SU-DHL-6 (cell line): ENCODE measurements around the gene SETBP1.

Source experiments
- H2AFZ ChIP-seq: fragments of 200-600 bp; sonication (generic); 2 replicates; pipeline ENCODE4 v1.6.1; 2014; ENCODE audit warnings: low read depth, mild to moderate bottlenecking, moderate library complexity, mixed read lengths, antibody characterized with exemption, low read length; ENCODE audit not compliant: severe bottlenecking
- H3F3A ChIP-seq: fragments of 200-600 bp; shearing (Covaris generic); 2 replicates; pipeline ENCODE4 v1.6.0; 2016; ENCODE audit warnings: antibody characterized with exemption, mild to moderate bottlenecking; ENCODE audit not compliant: insufficient read depth
- H3K27ac ChIP-seq: fragments of 200-600 bp; sonication (generic); 2 replicates; pipeline ENCODE4 v1.5.1; 2016; ENCODE audit warnings: low read depth, mild to moderate bottlenecking, low read length, moderate library complexity, mixed read lengths
- H3K27me3 ChIP-seq: fragments of 200-600 bp; sonication (generic), shearing (Covaris generic); 2 replicates; pipeline ENCODE4 v1.6.0; 2014; ENCODE audit warnings: mild to moderate bottlenecking, low read length
- H3K36me3 ChIP-seq: fragments of 200-600 bp; sonication (generic); 2 replicates; pipeline ENCODE4 v1.6.1; 2014; ENCODE audit warnings: mild to moderate bottlenecking, low read length, mixed read lengths
- H3K4me2 ChIP-seq: fragments of 300-600, 200-600 bp; shearing (Covaris generic), sonication (generic); 2 replicates; pipeline ENCODE4 v1.6.0; 2014; ENCODE audit warnings: low read length, low read depth, mild to moderate bottlenecking; ENCODE audit not compliant: poor library complexity, severe bottlenecking
- H3K4me3 ChIP-seq: fragments of 200-600 bp; sonication (generic); 2 replicates; pipeline ENCODE4 v1.5.1; 2014; ENCODE audit warnings: antibody characterized with exemption, low read length, mild to moderate bottlenecking, mixed read lengths; ENCODE audit not compliant: insufficient read depth, poor library complexity, severe bottlenecking
- H3K79me2 ChIP-seq: fragments of 200-600 bp; sonication (generic); 2 replicates; pipeline ENCODE4 v1.6.1; 2014; ENCODE audit warnings: mild to moderate bottlenecking, low read length, moderate library complexity; ENCODE audit not compliant: insufficient read depth
- H3K9ac ChIP-seq: fragments of 200-600 bp; sonication (generic); 2 replicates; pipeline ENCODE4 v1.7.0; 2014; ENCODE audit warnings: mild to moderate bottlenecking, low read length
- H3K9me2 ChIP-seq: fragments of 200-600 bp; sonication (generic); replicated peaks from 2 replicates; pipeline ENCODE4 v1.6.1; 2014; ENCODE audit warnings: low read length; ENCODE audit not compliant: insufficient read depth
- H3K9me3 ChIP-seq: fragments of 200-600 bp; sonication (generic); 2 replicates; pipeline ENCODE4 v1.6.1; 2014; ENCODE audit warnings: low read length, mixed read lengths; ENCODE audit not compliant: insufficient read depth
- H4K20me1 ChIP-seq: fragments of 200-600 bp; sonication (generic); 2 replicates; pipeline ENCODE4 v1.6.1; 2014; ENCODE audit warnings: low read depth, mild to moderate bottlenecking, antibody characterized with exemption, low read length, moderate library complexity, mixed read lengths
- CTCF ChIP-seq: fragments of 200-600 bp; sonication (generic); IDR thresholded peaks from one replicate; pipeline ENCODE4 v1.5.1; 2017; ENCODE audit warnings: antibody characterized with exemption, mild to moderate bottlenecking, low read length, moderate library complexity; ENCODE audit not compliant: insufficient read depth, poor library complexity, severe bottlenecking
- EZH2phosphoT487 ChIP-seq: fragments of 200-600 bp; sonication (generic), shearing (Covaris generic); conservative IDR thresholded peaks from 2 replicates; pipeline ENCODE4 v1.6.1; 2018; ENCODE audit warnings: mild to moderate bottlenecking, antibody characterized with exemption, low read length, moderate library complexity, mixed read lengths

The SETBP1 gene

GRCh38 chr18:44823286-44823685, 142.6 kb downstream of the SETBP1 start:
- TF ChIP-seq CTCF (no peak), EZH2phosphoT487 (no peak)
- Histone ChIP-seq H3K9me2 (no peaks in the 10 kb centered on the region), H3K9me3 (no peaks in the 10 kb centered on the region), H2AFZ (no peak overlapping the region), H3K36me3 (no peaks in the 10 kb centered on the region), H3K4me2 (no peak overlapping the region), H3F3A (no peaks in the 10 kb centered on the region), H3K4me3 (no peak overlapping the region), H3K27me3 (no peaks in the 10 kb centered on the region), H4K20me1 (no peaks in the 10 kb centered on the region), H3K79me2 (no peaks in the 10 kb centered on the region), H3K27ac (no peak overlapping the region), H3K9ac (no peak overlapping the region)

GRCh38 chr18:44823782-44824181, 143.1 kb downstream of the SETBP1 start:
- Histone ChIP-seq H2AFZ (no peak overlapping the region), H3K36me3 (no peaks in the 10 kb centered on the region), H3K9me3 (no peaks in the 10 kb centered on the region), H4K20me1 (no peaks in the 10 kb centered on the region), H3K27me3 (no peaks in the 10 kb centered on the region), H3K9me2 (no peaks in the 10 kb centered on the region), H3K27ac (no peak overlapping the region), H3K79me2 (no peaks in the 10 kb centered on the region), H3K4me2 (no peak overlapping the region), H3K9ac (no peak overlapping the region), H3F3A (no peaks in the 10 kb centered on the region), H3K4me3 (no peak overlapping the region)
- TF ChIP-seq CTCF = no peak
- no peak for TF ChIP-seq EZH2phosphoT487

- no peak for TF ChIP-seq CTCF
- TF ChIP-seq EZH2phosphoT487 = no peak
- Histone ChIP-seq H3K9me2 (no peaks in the 10 kb centered on the region), H3K4me2 (no peak overlapping the region), H4K20me1 (no peaks in the 10 kb centered on the region), H3K36me3 (no peaks in the 10 kb centered on the region), H3K27ac (no peak overlapping the region), H3K27me3 (no peaks in the 10 kb centered on the region), H3F3A (no peaks in the 10 kb centered on the region), H3K4me3 (no peak overlapping the region), H3K79me2 (no peaks in the 10 kb centered on the region), H3K9ac (no peak overlapping the region), H3K9me3 (no peaks in the 10 kb centered on the region), H2AFZ (no peak overlapping the region)
Measured at GRCh38 chr18:44824884-44825283, 144.2 kb downstream of the SETBP1 start.
